ENCODE data around the gene ANKMY1. TPM values are rescaled to one million over a fixed set of nuclear protein-coding genes. Genes with fewer than 3 reads are reported as not detected.

The ANKMY1 gene
- polyA plus RNA-seq, 1 experiment, result 6.8 TPM

DNA sequence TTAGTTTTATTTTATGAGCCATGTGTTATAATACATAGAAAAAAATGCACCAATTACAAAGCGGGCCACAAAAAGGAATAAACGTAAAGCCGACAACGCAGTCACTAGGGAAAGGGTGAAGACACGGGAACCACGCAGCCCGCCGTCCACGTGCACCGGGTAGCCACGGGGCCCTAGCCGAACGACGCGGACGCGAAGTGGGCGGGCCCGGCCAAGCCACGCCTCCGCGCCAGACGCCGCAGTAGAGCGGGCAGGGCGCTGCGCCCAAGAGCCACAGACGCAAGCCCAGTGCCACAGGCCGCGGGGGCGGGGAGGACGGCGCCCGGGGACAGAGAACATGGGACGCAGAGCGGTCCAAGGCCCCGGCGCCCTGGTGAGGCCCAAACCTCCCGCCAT, 2.3 kb upstream of the ANKMY1 start, which contains the start of gene DUSP28:
Gene DUSP28, plus strand, starts transcription at position 274 of the 396 bp plus-strand sequence. CDS start 328 bp downstream, outside the sequence.
- TF ChIP-seq, protein P1, sequence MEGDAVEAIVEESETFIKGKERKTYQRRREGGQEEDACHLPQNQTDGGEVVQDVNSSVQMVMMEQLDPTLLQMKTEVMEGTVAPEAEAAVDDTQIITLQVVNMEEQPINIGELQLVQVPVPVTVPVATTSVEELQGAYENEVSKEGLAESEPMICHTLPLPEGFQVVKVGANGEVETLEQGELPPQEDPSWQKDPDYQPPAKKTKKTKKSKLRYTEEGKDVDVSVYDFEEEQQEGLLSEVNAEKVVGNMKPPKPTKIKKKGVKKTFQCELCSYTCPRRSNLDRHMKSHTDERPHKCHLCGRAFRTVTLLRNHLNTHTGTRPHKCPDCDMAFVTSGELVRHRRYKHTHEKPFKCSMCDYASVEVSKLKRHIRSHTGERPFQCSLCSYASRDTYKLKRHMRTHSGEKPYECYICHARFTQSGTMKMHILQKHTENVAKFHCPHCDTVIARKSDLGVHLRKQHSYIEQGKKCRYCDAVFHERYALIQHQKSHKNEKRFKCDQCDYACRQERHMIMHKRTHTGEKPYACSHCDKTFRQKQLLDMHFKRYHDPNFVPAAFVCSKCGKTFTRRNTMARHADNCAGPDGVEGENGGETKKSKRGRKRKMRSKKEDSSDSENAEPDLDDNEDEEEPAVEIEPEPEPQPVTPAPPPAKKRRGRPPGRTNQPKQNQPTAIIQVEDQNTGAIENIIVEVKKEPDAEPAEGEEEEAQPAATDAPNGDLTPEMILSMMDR (IDR thresholded peaks at IDR 0.05; ENCODE audit: insufficient read depth, low read depth, low read length), result no peak
- POLR2A ChIA-PET, result no interaction called here
- CTCF ChIA-PET, result interaction anchor here (1.4 to 1.8 kb wide), 3 partner anchors 8 to 47 kb away, joined by 3 to 12 read pairs (median 5); no protein-coding TSS in a partner anchor

DNA sequence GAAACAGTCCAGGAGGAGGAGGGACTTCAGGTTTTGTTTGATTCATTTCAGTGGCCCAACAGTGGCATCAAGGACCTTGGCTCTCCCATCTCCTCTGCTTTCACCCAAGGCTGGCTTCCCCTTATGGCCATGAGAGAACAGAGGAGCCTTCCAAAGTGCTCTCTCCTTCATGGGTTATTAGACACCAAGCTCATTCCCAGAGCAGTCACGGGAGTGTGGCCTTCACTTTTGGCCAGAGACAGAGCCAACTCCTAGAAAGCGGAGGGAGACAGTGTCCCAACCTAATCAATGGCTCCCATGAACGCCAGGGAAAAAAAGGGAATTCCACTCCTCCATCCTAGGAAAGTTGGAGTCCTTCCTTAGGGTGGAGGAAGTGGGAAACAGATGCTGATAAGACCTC, 1.5 kb upstream of the ANKMY1 start:
- TF ChIP-seq, protein P1 (IDR thresholded peaks at IDR 0.05; ENCODE audit: insufficient read depth, low read depth, low read length), result no peak
- no peak for DNase-seq (ENCODE audit: low read depth)
- no peak overlapping the region for H3K4me3 ChIP-seq (ENCODE audit: low read depth, low read length)
- H3K36me3 ChIP-seq (ENCODE audit: control insufficient read depth, insufficient read depth, low read length), result no peaks in the 10 kb centered on the region; the same call in 1 of the 2 replicates
- ChIA-PET CTCF (interaction anchor here (1.3 kb wide), 1 partner anchor 45 kb away, joined by 3 read pairs; no protein-coding TSS in a partner anchor), POLR2A (no interaction called here)
- no peaks in the 10 kb centered on the region for H3K27me3 ChIP-seq (ENCODE audit: control insufficient read depth, insufficient read depth, low read length)

More for the DNA sequence above, 2.3 kb upstream of the ANKMY1 start, which contains the start of gene DUSP28:
- peak within 1 kb of the TSS; percentile 76 for H3K4me3 ChIP-seq (ENCODE audit: low read depth, low read length)
- no peaks in the 10 kb centered on the region; the same call in 1 of the 2 replicates for H3K36me3 ChIP-seq (ENCODE audit: control insufficient read depth, insufficient read depth, low read length)
- peak; percentile 35 for DNase-seq (ENCODE audit: low read depth)
- no peaks in the 10 kb centered on the region for H3K27me3 ChIP-seq (ENCODE audit: control insufficient read depth, insufficient read depth, low read length)

DNA sequence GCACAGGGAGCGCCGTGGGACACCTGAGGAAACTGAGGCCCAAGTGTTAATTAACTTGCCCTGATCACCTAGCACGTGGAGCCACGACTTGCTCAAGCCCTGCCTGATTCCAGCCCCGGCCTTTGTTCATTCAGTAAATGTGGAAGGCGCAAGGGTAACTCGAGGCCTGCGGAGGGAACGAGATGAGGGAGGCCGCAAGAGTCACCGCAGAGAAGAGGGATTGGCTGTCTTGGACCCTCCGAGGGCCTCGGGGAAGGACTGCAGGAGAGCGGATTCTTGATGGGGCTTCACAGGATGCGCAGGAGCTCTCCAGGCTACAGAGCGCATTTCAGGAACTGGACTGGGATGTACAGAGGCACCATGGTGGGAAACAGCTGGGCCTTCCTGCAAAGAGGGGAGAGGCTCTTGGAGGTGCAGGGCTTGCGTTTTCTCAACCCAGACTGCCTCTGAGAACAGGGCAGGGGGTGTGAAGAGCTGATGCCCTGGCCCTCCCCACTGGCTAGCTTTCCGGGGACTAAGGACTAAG, 511 bp upstream of the ANKMY1 start:
- DNase-seq (ENCODE audit: low read depth), result no peak
- Histone ChIP-seq H3K27me3 (ENCODE audit: control insufficient read depth, insufficient read depth, low read length) (no peaks in the 10 kb centered on the region), H3K4me3 (ENCODE audit: low read depth, low read length) (peak overlapping the region; percentile 51), H3K36me3 (ENCODE audit: control insufficient read depth, insufficient read depth, low read length) (peaks cover 2% of the 10 kb centered on the region)
- TF ChIP-seq, protein P1 (IDR thresholded peaks at IDR 0.05; ENCODE audit: insufficient read depth, low read depth, low read length), result no peak
- POLR2A ChIA-PET, result no interaction called here
- CTCF ChIA-PET, result interaction anchor here (1.3 kb wide), 1 partner anchor 44 kb away, joined by 3 read pairs; no protein-coding TSS in a partner anchor

DNA sequence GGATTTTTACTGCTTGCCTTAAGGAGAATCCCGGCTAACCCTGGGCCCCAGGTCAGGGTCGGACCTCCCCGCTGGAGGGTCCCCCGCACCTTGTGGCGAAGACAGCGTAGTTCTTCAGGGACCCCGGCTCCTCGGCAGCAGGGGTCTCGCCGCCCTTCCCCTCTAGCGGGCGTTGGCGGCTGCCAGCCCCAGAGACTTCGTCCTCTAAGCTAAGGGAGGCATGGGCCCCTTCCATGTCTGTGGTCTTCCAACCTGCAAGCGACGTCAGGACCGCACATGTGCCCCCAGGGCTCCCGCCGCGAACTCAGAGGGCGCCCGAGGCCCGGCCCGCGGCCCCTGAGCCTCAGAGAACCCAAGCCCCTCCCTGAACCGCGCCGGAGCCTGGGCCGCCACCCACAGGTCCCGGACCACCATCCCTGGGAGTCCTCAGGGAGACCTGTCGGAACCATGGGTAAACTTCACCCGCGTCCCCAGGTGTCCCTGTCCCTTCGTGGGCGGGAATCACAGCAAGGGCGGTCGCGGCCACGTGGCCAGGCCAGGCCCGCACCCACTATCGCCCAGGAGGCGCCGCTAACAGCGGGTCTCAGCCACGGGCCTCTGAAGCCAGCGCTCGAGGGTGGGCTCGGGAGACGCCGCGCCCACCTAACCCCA, 562 bp downstream of the ANKMY1 start:
- Histone ChIP-seq H3K4me3 (ENCODE audit: low read depth, low read length) (peak overlapping the region; percentile 51), H3K36me3 (ENCODE audit: control insufficient read depth, insufficient read depth, low read length) (peaks cover 4% of the 10 kb centered on the region), H3K27me3 (ENCODE audit: control insufficient read depth, insufficient read depth, low read length) (no peaks in the 10 kb centered on the region)
- TF ChIP-seq, protein P1 (IDR thresholded peaks at IDR 0.05; ENCODE audit: insufficient read depth, low read depth, low read length), result no peak
- POLR2A ChIA-PET, result interaction anchor here (1.0 kb wide), 1 partner anchor 9 kb away, joined by 3 read pairs; no protein-coding TSS in a partner anchor
- CTCF ChIA-PET, result interaction anchor here (1.3 kb wide), 1 partner anchor 50 kb away, joined by 3 read pairs; no protein-coding TSS in a partner anchor
- DNase-seq (ENCODE audit: low read depth), result no peak

DNA sequence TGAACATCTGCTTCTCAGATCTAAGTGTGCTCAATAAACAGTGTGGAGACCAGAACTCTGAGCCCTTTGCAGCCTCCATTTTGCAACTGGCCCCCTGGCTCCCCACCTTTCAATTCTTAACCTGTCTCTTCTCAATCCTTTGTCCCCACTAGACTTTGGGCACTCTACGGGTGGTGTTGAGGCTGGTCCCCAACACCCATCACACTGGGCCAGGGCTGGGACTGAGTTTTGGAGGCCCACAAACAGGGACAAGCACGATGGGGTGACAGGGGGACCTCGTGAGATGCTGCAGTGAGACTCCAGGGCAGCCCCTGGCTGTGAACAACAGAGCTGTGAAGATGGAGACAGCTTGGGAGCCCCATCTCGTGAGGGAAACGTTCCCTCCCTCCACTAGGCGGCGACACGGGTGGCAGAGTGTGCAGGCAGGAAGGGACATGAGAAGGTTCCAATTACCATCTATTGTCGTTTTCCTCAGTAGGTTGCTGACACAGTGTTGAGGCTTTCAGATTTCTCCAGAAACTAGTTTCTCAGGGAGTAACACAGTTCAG, 1.2 kb downstream of the ANKMY1 start:
- no peaks in the 10 kb centered on the region for H3K27me3 ChIP-seq (ENCODE audit: control insufficient read depth, insufficient read depth, low read length)
- TF ChIP-seq, protein P1 (IDR thresholded peaks at IDR 0.05; ENCODE audit: insufficient read depth, low read depth, low read length), result peak; percentile 68
- no peak overlapping the region for H3K4me3 ChIP-seq (ENCODE audit: low read depth, low read length)
- no peak for DNase-seq (ENCODE audit: low read depth)
- H3K36me3 ChIP-seq (ENCODE audit: control insufficient read depth, insufficient read depth, low read length), result peaks cover 4% of the 10 kb centered on the region
- CTCF ChIA-PET, result interaction anchor here (1.3 kb wide), 1 partner anchor 50 kb away, joined by 3 read pairs; no protein-coding TSS in a partner anchor
- POLR2A ChIA-PET, result interaction anchor here (1.0 kb wide), 1 partner anchor 10 kb away, joined by 3 read pairs; no protein-coding TSS in a partner anchor

All from BJ (cell line).